Glomerular visceral epithelial cell (primary cell): ENCODE results near the gene PCDHB12.
"Not testable (repeated sequence)": the region's sequence is repeated elsewhere in the genome, so short reads cannot be mapped to it uniquely, and the experiment has no call there.

Experiments
- DNase-seq: peaks from one replicate; pipeline ENCODE4 v3.0.0-alpha.2; 2016; ENCODE audit errors: extremely low spot score

PCDHB12 gene

GRCh38 chr5:141210281-141210680 is 1.8 kb downstream of the PCDHB12 start:
- not testable (repeated sequence) for DNase-seq

- not testable (repeated sequence) for DNase-seq
Observed at GRCh38 chr5:141210849-141211248, 2.3 kb downstream of the PCDHB12 start.

GRCh38 chr5:141213656-141214339 is 5.3 kb downstream of the PCDHB12 start, which contains the start of gene PCDHB13:
Gene PCDHB13 (plus strand): TSS chr5:141213919. CDS start chr5:141214124, 205 bp downstream.
- DNase-seq, result peak; percentile 54

- DNase-seq, result not testable (repeated sequence)
Observed at GRCh38 chr5:141214583-141214982, 6.1 kb downstream of the PCDHB12 start.

- DNase-seq, result not testable (repeated sequence)
Observed at GRCh38 chr5:141215504-141215903, 7.0 kb downstream of the PCDHB12 start.

GRCh38 chr5:141216035-141216434 is 7.5 kb downstream of the PCDHB12 start:
- not testable (repeated sequence) for DNase-seq

- DNase-seq, result peak; percentile 43
Observed at GRCh38 chr5:141223112-141223783, 14.7 kb downstream of the PCDHB12 start, which contains the start of gene PCDHB14. Gene PCDHB14 (plus strand): TSS chr5:141223343. CDS start chr5:141223506, 163 bp downstream.

GRCh38 chr5:141224844-141225243 is 16.3 kb downstream of the PCDHB12 start:
- not testable (repeated sequence) for DNase-seq

GRCh38 chr5:141225421-141225820 is 16.9 kb downstream of the PCDHB12 start:
- not testable (repeated sequence) for DNase-seq

GRCh38 chr5:141234109-141234667 is 25.7 kb downstream of the PCDHB12 start:
- peak; percentile 20 for DNase-seq

GRCh38 chr5:141235922-141236321 is 27.4 kb downstream of the PCDHB12 start:
- not testable (repeated sequence) for DNase-seq

- DNase-seq, result no peak
Observed at GRCh38 chr5:141236516-141237313, 28.2 kb downstream of the PCDHB12 start.

GRCh38 chr5:141241496-141241895 is 33.0 kb downstream of the PCDHB12 start:
- DNase-seq, result no peak

GRCh38 chr5:141245250-141245717 is 36.8 kb downstream of the PCDHB12 start, which contains the start of gene PCDHB15:
Gene PCDHB15 (plus strand): TSS chr5:141245395. CDS start chr5:141245579, 184 bp downstream.
- DNase-seq, result no peak

GRCh38 chr5:141246971-141247370 is 38.5 kb downstream of the PCDHB12 start:
- DNase-seq, result not testable (repeated sequence)

- not testable (repeated sequence) for DNase-seq
Observed at GRCh38 chr5:141247434-141247833, 38.9 kb downstream of the PCDHB12 start.

GRCh38 chr5:141250576-141250975 is 42.1 kb downstream of the PCDHB12 start:
- no peak for DNase-seq

- DNase-seq, result no peak
Observed at GRCh38 chr5:141258464-141258863, 49.9 kb downstream of the PCDHB12 start.

GRCh38 chr5:141258948-141259347 is 50.4 kb downstream of the PCDHB12 start:
- DNase-seq, result no peak

GRCh38 chr5:141260458-141261237 is 52.1 kb downstream of the PCDHB12 start:
- DNase-seq, result no peak

- no peak for DNase-seq
Observed at GRCh38 chr5:141261238-141261546, 52.7 kb downstream of the PCDHB12 start.
